Testis (tissue), 2 donors: ENCODE measurements around the gene SEMA5A.

Experiments
- CTCF ChIP-seq, 3 experiments: fragments of 450-650 bp in 2 of 3; fragments of 200-600 bp in 1 of 3; sonication (generic) in 1 of 3; IDR thresholded peaks; one replicate each; pipeline ENCODE4 v1.5.1; 2016 to 2019; ENCODE audit warnings: antibody characterized with exemption in 3 of 3, mild to moderate bottlenecking in 2 of 3, moderate library complexity in 1 of 3
- POLR2A ChIP-seq: fragments of 450-650 bp; IDR thresholded peaks from one replicate; pipeline ENCODE4 v1.6.1; 2017; ENCODE audit warnings: antibody characterized with exemption, mild to moderate bottlenecking, moderate library complexity

- TF ChIP-seq CTCF (IDR thresholded peaks at IDR 0.05) (no peak), POLR2A (no peak)
Measured at GRCh38 chr5:9381464-9381863, 164.4 kb downstream of the SEMA5A start.
